Measurements from ENCODE around the gene RAB36. TPM values are rescaled to one million over a fixed set of nuclear protein-coding genes. Genes with fewer than 3 reads are reported as not detected.

The RAB36 gene
- total RNA-seq, 1 experiment from 2014 or later = 1.8 TPM

- no peak for TF ChIP-seq ZNF532 (CRISPR knock-in tag; IDR thresholded peaks at IDR 0.05; ENCODE audit: borderline replicate concordance)
Observed at GRCh38 chr22:23131931-23132330, 13.3 kb upstream of the RAB36 start (continued).

- ChIA-PET POLR2A (no interaction called here), CTCF (interaction anchor here (1.0 to 6.2 kb wide), 8 partner anchors 25 to 277 kb away, joined by 4 to 63 read pairs (median 5); no protein-coding TSS in a partner anchor)
Observed at GRCh38 chr22:23132376-23133091, 12.7 kb upstream of the RAB36 start.

More at GRCh38 chr22:23132376-23133091, 12.7 kb upstream of the RAB36 start:
- TF ChIP-seq PRRX2 (CRISPR knock-in tag; IDR thresholded peaks at IDR 0.05) (no peak), E2F4 (CRISPR knock-in tag; IDR thresholded peaks at IDR 0.05; ENCODE audit: borderline replicate concordance, low read depth) (no peak), ZNF317 (CRISPR knock-in tag; IDR thresholded peaks at IDR 0.05; ENCODE audit: borderline replicate concordance, low read depth) (no peak), CTCF (IDR thresholded peaks at IDR 0.05) (no peak), ESRRA (CRISPR knock-in tag; IDR thresholded peaks at IDR 0.05; ENCODE audit: borderline replicate concordance) (no peak), NFYB (CRISPR knock-in tag; conservative IDR thresholded peaks at IDR 0.05; ENCODE audit: low read depth) (no peak), NFE2L1 (CRISPR knock-in tag; IDR thresholded peaks at IDR 0.05) (no peak), CBFB (CRISPR knock-in tag; IDR thresholded peaks at IDR 0.05; ENCODE audit: low read depth) (no peak), PRDM15 (CRISPR knock-in tag; IDR thresholded peaks at IDR 0.05) (no peak), ZNF121 (CRISPR knock-in tag; IDR thresholded peaks at IDR 0.05) (no peak)
- ATAC-seq (no peak), DNase-seq (ENCODE audit: low spot score) (no peak)
- no peaks in the 10 kb centered on the region for H3K36me3 Mint-ChIP-seq
- no peaks in the 10 kb centered on the region for H3K9me3 Mint-ChIP-seq
- H3K4me3 Mint-ChIP-seq = no peak overlapping the region
- H3K27me3 Mint-ChIP-seq (ENCODE audit: low read depth) = peaks cover 7% of the 10 kb centered on the region
- no peak overlapping the region for H3K27ac Mint-ChIP-seq
- H3K4me1 Mint-ChIP-seq = 0 out of 2 replicates have a peak, but pooled peaks cover 3% of the 10 kb centered on the region
